ENCODE measurements around the gene GRM4. TPM values are rescaled to one million over a fixed set of nuclear protein-coding genes. Genes with fewer than 3 reads are reported as not detected.

GRM4 gene
- polyA plus RNA-seq, 1 of the 3 experiments (the other 2 are of a cell fraction), result not detected

DNA sequence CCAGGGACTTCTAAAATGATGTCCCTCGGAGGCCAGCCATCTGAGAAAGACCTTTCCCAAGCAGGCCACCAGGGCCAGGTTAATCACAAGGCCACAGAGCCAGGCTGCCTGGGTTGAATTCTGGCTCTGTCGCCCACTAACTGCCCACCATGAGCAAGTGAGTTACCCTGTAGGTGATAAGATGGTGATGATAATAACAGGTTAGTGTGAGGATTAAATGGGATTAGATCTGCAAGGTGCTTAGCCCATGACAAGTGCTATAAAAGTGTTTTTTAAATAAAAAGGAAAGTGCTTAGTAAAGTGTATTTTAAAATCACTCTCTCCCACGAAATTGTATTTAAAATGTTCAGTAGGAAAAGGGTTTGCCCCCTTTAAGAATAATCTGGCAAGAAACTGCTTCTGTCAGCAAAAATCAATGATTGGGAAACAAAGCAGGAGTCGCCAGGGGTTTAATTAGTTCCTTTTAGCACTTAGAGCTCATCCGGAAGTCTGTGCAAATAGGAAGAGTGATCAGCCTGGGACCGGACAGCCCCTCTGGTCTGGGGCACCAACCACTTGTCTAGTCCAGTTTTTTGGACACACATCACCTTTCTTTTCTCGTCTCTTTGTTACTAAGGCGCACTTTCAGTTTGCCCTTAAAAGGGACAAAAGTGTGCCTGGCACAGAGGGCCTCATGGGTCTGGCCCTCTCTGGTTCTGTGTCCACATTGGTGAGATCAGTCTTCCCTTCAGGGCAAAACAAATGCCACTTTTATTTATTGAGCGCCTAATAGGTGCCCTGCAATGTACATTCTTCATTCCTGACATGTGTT is 150.4 kb downstream of the GRM4 start:
- WGBS (ENCODE audit: low lambda C conversion rate), result 43% methylated on average over 9 of the region's 9 CpGs
- no peaks in the 10 kb centered on the region for H4K20me1 ChIP-seq (ENCODE audit: insufficient read depth)
- no peaks in the 10 kb centered on the region for H3K79me2 ChIP-seq (ENCODE audit: insufficient read depth)
- H3K27me3 ChIP-seq (ENCODE audit: insufficient read depth), result 0 out of 2 replicates have a peak, but pooled peaks cover 5% of the 10 kb centered on the region
- H2AFZ ChIP-seq (ENCODE audit: low read depth), result no peak overlapping the region
- no peak overlapping the region for H3K4me2 ChIP-seq
- no peaks in the 10 kb centered on the region for H3K9me2 ChIP-seq
- CTCF ChIA-PET, result no interaction called here
- TF ChIP-seq GABPA (IDR thresholded peaks at IDR 0.05; ENCODE audit: low read depth) (no peak), GATA2 (CRISPR knock-in tag; IDR thresholded peaks at IDR 0.05) (no peak), CHD2 (IDR thresholded peaks at IDR 0.05; ENCODE audit: low read length, partially characterized antibody) (no peak), NFIC (IDR thresholded peaks at IDR 0.05; ENCODE audit: borderline replicate concordance) (no peak), RAD21 (IDR thresholded peaks at IDR 0.05; ENCODE audit: low read length) (no peak), REST (IDR thresholded peaks at IDR 0.05; ENCODE audit: low read depth, low read length) (no peak)
- TF ChIP-seq, protein P1, sequence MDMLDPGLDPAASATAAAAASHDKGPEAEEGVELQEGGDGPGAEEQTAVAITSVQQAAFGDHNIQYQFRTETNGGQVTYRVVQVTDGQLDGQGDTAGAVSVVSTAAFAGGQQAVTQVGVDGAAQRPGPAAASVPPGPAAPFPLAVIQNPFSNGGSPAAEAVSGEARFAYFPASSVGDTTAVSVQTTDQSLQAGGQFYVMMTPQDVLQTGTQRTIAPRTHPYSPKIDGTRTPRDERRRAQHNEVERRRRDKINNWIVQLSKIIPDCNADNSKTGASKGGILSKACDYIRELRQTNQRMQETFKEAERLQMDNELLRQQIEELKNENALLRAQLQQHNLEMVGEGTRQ (IDR thresholded peaks at IDR 0.05; ENCODE audit: borderline replicate concordance, low read depth, low read length), result no peak
- TF ChIP-seq, protein P2, sequence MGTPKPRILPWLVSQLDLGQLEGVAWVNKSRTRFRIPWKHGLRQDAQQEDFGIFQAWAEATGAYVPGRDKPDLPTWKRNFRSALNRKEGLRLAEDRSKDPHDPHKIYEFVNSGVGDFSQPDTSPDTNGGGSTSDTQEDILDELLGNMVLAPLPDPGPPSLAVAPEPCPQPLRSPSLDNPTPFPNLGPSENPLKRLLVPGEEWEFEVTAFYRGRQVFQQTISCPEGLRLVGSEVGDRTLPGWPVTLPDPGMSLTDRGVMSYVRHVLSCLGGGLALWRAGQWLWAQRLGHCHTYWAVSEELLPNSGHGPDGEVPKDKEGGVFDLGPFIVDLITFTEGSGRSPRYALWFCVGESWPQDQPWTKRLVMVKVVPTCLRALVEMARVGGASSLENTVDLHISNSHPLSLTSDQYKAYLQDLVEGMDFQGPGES (IDR thresholded peaks at IDR 0.05; ENCODE audit: low read depth, low read length), result no peak
- no peaks in the 10 kb centered on the region for H3K36me3 ChIP-seq (replicated peaks in 1 of 2; ENCODE audit: control insufficient read depth in 1 of 2, insufficient read depth in 2 of 2, low read length in 1 of 2)
- H3K9ac ChIP-seq, result no peak overlapping the region
- POLR2A ChIA-PET, result no interaction called here
- no peaks in the 10 kb centered on the region for H3K9me3 ChIP-seq
- H3K4me3 ChIP-seq (ENCODE audit: low read depth in 2 of 2, low read length in 1 of 2), result no peak overlapping the region
- no peaks in the 10 kb centered on the region for H3F3A ChIP-seq (replicated peaks; ENCODE audit: insufficient read depth)
- no peaks in the 10 kb centered on the region; a peak in 2 of 4 replicates for H3K4me1 ChIP-seq (ENCODE audit: control insufficient read depth in 1 of 2, insufficient read depth in 2 of 2, low read depth in 1 of 2, low read length in 1 of 2)
- H3K27ac ChIP-seq (ENCODE audit: low read depth in 2 of 2, low read length in 1 of 2), result no peak overlapping the region
- no peak for DNase-seq

Measured in SK-N-SH (cell line).